ENCODE measurements around the gene RNF182. TPM values are rescaled to one million over a fixed set of nuclear protein-coding genes. Genes with fewer than 3 reads are reported as not detected.

Gene RNF182
- total RNA-seq, 1 donor from 2014 or later = not detected

DNA sequence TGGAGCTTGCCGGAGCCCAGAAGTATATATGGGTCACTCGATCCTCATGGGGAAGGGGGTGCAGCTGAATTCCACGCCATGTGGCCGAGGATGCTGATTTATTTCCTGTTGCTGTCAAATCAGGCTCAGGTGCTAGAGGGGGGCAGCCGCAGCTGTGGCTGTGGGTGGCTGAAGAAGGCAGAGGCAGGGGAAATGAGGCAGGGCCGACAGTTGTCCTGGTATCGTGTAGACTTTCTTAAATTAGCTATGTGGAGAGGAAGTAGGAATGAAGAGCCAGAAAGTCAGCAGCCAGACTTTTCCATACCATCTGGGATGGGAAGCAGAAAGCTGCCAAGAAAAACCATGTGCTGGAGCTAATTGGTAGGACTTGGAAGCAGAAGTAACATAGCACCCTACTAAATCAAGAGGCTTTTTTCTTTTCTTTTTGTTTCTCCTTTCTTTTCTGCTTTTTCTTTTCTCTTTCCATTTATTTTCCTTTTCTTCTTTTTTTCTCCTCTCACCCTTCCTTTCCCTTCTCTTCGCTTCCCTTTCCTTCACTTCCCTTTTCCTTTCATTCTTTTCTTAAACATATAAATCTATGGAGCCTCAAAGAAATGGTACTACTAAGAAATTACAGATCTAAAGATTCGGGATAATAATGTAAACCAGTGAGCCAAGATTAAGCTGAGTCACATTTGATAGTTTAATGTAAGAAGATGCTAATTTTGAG, 102.2 kb downstream of the RNF182 start:
- intact Hi-C loops (cut with micrococcal nuclease) = no loop called here

DNA sequence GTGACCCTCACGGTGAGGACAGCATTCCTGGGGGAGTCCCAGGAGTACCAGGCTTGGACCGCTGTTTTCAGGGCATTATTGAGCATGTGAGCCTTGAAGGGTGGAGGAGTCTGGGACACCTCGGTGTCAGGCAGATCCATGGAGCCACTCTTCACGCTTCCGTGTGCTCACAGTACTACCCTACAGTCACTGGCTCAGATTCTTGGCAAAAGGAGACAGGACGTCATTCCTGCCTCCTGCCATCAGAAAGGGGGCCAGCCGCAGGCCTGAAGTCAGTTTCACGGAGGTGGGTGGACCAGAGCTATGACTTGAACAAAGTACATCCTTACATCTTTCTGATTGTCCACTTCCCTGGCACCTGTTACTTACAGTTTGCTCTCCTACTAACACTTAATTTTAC, 103.9 kb downstream of the RNF182 start:
- intact Hi-C loops (cut with micrococcal nuclease) = no loop called here

DNA sequence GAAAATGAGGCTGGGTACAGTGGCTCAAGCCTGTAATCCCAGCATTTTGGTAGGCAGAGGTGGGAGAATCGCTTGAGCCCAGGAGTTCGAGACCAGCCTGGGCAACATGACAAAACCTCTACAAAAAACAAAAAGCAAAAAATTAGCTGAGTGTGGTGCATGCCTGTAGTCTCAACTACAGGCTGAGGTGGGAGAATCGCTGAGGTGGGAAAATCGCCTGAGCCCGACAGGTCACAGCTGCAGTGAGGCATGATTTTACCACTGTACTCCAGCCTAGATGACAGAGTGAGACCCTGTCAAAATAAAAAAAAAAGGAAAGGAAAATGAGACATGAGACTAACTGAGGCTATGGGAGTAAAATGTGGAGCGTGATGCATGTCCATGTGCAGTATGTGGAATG, 104.9 kb downstream of the RNF182 start:
- intact Hi-C loops (cut with micrococcal nuclease) = no loop called here

Other genes starting within 250 kb of the RNF182 start
- gene RANBP9, start 213.1 kb upstream of the RNF182 start, total RNA-seq = 57.3 and 57.6 TPM in 2 replicates
- 16.4 and 23.2 TPM in 2 replicates for gene MCUR1, start 110.4 kb upstream of the RNF182 start, total RNA-seq
- 19.1 and 19.9 TPM in 2 replicates for gene CD83, start 192.8 kb downstream of the RNF182 start, total RNA-seq